NOMO-1 (cell line): ENCODE measurements around the gene HDAC4.
"Not testable (repeated sequence)": the region's sequence is repeated elsewhere in the genome, so short reads cannot be mapped to it uniquely, and the experiment has no call there.

Experiments
- DNase-seq, 2 experiments: peaks; one replicate each; lab custom pipeline; 2025; ENCODE audit not compliant: unreplicated experiment in 2 of 2; lab: John Stamatoyannopoulos, UW

HDAC4 gene

DNA sequence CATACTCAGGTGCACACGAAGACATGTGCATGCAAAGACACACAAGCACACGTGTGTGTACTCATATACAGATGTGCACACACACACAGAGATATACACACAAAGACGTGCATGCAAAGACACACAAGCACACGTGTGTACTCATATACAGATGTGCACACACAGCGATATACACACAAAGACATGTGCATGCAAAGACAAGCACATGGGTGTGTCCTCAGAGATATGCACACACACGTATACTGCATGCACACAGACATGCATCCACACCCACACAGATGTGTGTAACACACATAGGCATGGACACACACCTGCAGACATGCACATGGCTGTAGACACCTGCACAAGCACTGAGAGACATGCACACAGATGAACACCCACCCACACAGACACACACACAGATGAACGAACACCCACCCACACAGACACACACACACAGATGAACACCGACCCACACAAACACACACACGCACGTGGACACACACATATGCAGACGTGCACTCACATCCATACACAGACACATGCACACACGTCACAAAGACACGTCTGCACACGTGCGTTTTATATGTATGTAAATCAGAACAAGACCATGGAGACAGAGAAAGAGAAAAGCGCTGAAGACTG is 321.0 kb downstream of the HDAC4 start:
- DNase-seq, result no peak

DNA sequence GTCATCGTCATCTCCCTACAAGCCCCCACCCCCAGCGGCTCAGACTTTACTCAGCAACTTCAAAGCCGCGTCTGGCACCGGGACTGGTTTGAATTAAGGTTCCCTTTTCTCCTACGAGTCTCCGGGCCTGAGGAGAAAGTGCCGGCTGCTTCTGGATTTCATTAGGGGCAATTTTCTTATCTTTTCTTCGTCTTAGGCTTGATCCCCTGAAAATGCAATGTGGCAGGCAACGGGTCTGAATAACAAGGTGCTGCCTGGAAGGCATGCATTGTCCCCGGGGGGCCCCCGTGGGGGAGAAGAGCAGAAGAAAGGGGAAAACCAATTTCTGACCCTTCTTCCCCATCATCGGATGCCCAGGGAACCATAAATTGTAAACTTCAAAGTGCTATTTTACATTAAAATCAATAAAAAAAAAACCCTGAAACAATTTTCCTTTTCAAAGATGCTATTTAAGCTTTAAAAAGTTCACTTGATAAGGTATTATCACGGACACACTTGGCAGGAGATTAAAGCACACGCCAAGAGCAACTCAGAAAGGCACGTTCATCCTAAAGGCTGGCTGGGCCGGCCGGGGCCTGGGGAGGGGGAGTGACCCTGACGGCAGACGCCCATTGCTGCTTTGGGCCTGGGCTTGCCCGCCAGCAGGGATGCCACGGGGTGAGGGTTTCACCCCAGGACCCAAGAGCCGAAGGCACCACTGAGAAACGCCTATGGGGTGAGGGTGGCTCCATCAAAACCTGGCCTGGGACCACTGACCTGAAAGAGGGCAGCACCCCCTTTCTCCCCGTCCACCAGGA is 322.5 kb downstream of the HDAC4 start:
- DNase-seq, result no peak

DNA sequence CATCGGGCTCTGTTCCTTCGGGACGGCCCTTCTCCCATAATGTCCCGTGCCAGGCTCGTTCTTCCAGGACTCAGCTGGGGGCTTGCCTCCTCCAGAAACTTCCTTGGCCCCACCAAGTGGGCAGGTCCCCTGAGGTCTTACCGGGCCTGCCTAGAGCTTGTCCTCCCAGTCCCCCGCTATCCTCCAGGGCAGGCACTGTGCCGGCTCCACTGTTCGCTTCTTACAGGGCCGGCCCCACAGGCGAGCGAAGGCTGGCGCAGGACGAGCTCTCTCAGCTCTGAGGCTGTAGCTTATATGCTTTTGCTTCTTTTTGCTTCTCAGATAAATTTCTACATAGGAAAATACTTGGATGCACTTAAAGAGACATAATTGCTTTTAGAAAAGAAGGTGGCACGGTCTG is 323.6 kb downstream of the HDAC4 start:
- DNase-seq, result no peak

DNA sequence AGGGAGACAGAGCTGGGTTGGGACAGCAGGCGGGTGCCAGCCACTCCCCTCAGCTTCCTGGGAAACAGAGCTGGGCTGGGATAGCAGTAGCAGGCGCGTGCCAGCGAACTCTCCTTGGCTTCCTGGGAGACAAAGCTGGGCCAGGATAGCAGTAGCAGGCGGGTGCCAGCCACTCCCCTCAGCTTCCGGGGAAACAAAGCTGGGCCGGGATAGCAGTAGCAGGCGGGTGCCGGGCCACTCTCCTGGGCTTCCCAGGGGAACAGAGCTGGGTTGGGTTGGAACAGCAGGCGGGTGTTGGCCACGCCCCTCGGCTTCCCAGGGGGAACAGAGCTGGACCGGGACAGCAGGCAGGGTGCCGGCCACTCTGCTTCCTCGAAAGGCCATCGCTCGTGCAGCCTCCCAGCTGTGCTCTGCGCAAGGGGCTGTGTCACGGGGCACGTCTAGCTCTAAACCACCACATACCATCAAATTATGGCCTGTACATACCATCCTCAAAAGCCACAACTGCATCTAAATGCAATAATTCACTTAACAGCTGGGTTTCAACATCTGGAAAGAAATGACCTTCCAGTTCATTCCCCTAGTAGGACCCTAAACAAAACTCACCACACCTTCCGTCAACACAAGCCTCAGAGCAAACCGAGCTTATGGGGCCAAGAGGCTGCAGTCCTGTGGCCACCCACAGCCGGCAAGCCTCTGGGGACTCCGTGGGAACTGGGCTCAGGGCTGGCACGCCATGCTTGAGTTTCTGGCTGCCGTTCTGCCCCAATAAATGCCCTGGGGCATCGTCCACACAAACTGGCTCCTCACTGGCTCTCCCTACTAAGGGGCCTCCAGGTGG is 324.7 kb downstream of the HDAC4 start:
- no peak for DNase-seq

DNA sequence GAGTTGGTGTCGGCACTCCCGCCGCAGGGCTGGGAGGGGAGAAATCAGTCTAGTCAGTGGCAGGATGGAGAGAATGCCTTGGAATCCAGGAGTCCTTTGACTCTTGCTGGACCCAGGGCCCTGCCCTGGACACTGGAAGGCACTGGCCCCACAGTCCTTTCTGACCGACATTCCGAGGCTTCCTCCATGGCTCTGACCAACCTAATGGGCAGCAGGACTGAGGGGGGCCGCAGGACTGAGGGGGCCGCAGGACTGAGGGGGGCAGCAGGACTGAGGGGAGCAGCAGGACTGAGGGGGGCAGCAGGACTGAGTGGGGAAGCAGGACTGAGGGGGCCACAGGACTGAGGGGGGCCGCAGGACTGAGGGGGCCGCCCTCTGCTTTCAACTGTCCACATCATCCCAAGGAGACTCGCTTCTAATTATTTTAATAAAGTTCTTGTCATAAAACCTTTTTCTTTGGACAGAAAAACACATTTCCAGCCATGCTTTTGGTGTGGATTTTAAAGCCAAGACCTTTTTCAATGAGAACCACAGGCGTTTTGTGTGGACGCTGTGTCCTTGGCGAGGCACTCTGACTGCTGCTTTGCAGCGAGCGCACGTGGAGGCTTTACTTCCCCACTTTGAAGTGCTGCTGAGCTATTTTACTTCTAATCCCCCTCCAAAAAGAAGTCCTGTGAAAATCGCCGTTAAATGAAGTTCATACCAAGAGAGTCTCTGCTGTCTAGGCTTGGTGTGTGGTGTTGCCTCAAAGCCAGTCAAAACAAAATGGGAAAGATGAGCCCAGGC is 326.9 kb downstream of the HDAC4 start:
- no peak for DNase-seq

DNA sequence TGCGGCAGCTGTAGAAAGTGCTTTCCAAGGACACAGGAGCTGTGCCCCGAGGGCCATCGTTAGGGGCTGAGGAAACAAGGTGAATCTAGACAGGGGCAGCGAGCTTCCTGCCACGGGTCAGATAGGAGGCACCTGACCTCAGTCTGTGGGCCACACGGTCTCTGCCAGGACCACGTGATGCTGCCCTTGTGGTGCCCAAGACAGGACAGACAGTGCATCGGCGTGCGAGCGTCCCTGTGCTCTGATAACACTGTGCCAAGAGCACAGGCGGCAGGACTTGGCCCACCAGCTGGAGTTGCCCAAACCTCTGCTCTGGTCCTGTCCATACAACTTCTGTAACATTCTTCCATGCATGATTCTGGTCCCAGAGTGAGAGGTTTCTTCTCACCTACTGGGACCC is 327.6 kb downstream of the HDAC4 start:
- no peak for DNase-seq

DNA sequence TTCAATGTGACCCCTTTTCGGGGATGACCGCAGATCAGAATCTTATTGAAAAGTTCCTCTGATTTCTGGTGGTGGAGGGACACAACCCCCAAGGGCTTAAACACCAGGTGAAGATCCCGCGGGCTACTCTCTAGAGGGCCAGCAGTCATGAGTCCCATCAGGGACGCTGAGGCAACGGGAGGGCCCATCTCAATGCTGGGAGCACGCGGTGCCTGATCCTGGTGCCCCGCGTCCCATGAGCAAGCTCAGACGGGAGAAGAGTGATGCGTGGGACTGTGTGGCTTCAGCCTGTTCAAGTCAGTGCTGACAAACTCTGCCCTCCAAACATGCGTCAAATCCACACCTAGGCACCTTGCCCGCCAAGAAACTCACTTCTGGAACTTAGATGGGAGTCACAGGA is 328.0 kb downstream of the HDAC4 start:
- no peak for DNase-seq

DNA sequence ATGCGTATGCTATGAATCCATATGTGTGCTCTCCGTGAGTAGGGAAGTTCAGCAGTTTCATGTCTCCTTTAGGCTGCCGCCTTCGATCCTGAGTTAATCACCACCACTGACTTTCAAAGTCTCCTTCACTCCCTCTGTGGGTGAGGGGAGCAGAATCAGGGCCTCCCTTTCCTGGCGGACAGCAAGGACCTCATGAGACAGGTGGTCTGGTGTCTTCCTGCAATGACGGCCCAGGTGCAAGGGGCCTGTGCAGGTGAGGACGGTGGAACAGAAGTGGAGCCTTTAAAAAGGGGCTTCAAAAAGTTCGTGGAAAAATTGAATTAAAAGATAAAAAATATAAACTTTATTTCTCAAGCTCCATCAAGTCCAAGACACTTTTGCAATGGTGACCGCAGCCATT is 330.4 kb downstream of the HDAC4 start:
- DNase-seq, result no peak

DNA sequence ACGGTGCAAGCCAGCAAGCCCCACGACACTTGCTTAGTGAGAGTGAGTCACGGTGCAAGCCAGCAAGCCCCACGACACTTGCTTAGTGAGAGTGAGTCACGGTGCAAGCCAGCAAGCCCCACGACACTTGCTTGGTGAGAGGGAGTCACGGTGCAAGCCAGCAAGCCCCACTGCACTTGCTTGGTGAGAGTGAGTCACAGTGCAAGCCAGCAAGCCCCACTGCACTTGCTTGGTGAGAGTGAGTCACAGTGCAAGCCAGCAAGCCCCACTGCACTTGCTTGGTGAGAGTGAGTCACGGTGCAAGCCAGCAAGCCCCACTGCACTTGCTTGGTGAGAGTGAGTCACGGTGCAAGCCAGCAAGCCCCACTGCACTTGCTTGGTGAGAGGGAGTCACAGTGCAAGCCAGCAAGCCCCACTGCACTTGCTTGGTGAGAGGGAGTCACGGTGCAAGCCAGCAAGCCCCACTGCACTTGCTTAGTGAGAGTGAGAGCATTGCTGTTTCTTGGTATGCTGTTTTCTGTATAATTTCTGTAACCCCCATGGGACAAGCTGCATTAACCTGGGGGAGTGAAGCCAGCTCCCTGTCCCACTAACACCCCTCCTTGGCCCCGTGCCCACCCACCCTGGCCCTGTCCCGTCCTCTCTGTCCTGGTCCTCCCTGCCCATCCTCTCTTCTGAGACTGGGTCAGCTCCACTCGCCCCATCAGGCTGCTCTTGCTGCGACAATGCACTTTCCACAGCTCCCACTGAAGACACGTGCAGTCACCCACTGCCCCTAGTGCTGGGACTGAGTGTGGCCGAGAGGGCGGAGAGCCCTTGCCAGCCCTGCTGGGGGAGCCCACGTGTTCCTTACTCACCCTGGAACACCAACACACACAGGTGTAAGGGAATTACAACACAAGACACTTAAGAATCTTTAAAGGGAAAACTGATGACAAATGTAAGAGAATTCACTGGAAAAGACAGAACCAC is 331.2 kb downstream of the HDAC4 start:
- not testable (repeated sequence) for DNase-seq

DNA sequence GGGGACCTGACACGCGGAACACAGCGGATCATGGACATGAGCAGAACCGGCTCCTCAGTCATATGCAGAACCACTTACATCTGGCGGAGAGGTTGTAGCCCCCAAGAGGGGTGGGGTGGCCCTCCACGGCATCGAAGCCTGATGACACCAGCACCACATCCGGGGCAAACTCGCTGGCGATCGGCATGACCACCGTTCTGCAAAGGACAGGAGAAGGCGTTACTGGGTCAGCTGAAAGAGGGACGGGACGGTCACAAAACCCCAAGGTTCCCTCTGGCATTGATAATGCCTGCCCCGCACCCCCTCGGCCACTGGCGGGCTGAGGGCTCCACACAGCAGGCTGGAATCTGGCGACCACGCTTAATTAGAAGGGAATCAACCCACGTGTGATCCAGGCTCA is 332.4 kb downstream of the HDAC4 start:
- no peak for DNase-seq

DNA sequence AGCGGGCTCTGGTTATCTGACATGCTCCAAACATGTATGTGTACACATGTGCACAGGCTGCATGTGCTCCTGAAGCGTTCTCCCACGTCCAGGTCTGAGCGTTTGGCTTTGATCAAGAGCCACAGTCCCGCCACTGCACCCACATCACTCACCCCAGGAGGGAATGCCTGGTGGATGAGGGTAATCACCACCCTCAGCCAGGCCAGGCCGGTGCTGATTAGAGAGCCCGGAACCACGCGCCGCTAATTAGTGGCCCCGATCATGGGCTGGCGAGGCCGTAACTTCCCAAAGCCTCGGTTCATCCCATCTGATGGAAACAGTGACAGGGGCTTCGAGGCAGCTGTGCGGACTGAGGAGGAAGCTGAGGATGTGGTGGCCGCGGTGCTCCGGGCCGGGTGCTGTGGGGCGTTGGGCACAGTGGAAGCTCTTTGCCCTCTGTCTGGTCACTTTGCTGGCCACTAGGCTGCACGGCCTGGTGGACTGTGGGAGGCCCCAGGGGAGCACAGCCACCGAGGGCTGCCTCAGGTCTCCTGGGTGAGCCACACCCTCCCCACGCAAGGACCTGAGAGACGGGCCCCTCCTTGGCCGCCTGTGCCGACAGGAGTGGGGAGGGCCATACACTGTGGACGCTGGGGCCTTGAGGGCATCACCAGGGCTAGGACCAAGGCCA is 333.5 kb downstream of the HDAC4 start:
- DNase-seq, result no peak

DNA sequence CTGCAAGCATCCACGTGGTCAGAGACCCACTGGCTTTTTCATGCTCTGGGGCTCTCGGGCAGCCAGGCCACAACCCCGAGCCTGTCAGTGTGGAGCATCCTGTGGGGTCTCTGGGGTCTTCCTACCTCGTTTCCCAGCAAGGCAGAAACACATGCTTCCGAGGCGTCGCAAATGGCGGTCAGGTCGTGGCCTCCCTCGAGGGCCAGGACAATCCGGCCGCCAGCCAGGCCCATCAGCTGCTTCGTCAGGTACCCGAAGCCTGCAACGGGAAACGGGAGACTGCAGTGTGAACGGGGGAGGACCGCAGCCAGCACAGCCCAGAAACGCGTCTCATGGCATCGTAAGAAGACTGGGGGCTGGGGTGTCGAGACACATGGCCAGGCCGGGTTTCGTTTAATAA is 334.2 kb downstream of the HDAC4 start:
- DNase-seq, result no peak

DNA sequence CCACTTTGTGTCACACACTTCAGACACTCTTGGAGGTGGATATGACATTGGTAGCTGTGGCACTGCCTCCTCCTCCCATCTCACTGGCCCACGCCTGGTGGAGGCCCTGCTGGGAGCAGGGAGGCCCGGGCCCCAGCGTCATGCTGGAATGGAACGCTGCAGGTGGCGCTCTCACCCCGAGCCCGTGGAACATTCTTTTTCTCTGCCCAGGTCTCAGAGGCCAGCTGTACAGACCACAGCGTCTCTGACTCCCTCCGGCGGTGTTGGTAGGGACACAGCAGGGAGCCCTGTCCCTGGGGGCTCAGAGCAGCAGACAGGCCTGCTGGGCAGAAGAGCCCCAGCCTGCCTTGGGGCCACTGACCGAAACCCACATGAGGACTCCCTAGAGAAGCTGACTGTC is 334.9 kb downstream of the HDAC4 start:
- no peak for DNase-seq

DNA sequence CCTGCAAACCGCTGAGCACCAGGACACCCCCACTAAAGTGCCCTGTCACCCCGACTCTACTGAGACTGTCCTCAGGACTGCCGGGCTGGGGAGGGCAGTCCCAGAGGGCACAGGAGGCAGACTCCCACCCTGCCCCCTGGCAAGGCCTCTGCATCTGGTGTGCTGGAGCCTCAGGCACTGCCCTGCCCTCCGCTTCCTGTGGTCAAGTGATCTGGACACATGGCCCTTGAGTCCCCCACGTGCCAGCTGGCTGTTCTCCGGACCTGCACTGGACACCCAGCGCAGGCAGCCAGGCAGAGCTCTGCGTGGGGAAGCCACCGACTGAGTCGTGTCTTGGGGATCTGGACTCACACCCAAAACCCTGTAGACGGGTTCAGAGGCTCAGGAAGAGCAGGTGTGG is 335.3 kb downstream of the HDAC4 start:
- no peak for DNase-seq

DNA sequence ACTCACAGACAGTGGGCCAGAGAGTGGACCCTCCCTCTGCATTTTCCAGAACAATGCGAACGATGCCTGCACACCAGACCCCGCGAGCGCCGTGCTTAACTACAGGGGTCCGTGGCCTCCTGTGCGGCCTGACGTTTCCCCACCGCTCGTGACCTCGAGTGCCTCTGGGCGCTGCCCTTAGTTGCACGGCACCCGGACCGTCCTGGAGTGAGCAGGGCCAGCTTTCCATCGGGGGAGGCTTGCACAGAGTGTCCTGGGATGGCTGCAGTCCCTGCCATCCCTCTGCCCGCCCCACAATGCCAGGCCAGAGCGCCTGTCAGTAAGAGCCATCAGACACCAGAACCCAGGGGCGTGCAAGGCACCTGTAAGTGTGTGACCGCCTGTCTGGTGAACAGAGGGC is 335.9 kb downstream of the HDAC4 start:
- no peak for DNase-seq

DNA sequence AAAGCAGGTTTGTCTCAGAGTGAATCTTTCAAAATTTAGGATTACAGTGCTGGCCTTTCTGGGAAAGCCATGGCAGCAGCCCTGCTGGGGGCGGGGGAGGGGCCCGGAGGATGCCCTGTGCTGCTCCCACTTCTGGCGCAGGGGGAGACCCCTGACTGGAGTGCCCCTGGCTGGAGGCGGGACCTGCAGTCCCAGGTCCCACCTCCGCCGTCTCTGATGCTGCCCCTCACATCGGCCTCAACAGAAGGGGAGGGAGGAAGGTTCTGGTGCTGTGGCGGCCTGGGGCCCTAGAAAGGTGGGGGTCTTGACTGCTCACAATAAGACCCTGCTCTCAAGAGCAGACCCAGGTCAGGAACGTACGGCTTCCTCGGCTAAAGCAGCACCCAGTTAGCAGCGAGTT is 336.6 kb downstream of the HDAC4 start:
- DNase-seq, result no peak

DNA sequence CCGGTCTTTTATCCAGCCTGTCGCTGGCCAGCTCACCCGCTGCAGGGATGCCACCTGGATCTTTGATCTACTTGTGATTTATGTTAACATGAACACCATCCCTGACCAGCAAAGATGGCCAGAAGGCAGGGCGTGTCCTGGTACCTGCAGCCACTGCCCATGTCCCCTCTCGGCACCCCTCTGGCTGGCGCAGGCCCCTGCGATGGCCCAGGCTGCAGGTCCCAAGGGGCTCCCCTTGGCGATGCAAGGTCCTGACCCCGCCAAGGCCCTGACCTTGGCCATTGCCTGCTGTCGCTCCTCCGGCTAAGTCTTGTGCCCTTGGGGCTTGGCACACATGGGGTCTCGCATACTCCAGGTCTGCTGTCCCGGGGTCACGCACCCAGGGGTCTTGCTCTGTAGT is 338.1 kb downstream of the HDAC4 start:
- DNase-seq, result no peak

DNA sequence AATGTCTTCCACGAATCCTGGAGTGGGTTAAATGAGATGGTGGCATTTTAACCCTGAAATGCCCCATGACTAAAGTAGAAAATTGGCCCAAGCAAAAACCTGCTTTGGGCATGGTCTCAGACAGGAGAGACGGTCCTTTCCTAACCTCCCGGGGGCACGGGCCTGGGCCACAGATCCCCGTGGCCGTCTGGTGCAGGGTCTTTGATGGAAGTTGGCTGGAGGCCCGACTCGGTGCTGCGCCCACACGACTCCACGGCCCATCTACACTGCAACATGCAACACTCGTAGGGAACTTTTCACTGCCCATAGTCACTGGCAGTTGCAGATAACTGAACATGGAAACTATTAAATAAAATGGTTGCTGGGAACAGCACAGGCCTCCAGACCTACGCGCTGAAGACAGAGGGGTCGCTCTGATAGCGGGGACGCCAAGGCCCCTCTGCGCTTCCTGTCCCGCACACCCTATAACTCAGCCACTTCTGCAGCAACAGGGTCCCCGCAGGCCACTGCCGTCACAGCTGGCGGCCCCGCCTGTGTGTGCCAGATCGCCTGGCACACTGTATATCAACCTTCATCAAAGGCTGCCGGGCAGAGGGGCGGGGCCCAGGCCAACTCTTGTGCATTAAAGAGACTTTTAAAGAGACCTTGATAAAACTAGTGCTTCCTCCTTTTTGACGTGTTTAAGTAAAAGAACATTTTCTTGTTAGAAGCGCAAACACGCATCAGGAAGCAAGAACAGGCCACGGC is 338.8 kb downstream of the HDAC4 start:
- no peak for DNase-seq
